GM23338 (cell line): Measurements from ENCODE around the gene TMEM107. TPM values are rescaled to one million over a fixed set of nuclear protein-coding genes. Genes with fewer than 3 reads are reported as not detected.

Source experiments
- ATAC-seq: fragments of 200-7000 bp; cut with Tn5 transposase; 3 replicates; pipeline ENCODE4 v1.9.1; 2020
- DNase-seq: peaks from one replicate; pipeline ENCODE4 v3.0.0-alpha.2; 2015; ENCODE audit warnings: low spot score
- H2AFZ ChIP-seq: fragments of 200-600 bp; sonication (generic); 2 replicates; pipeline ENCODE4 v1.8.0; 2016; ENCODE audit warnings: antibody characterized with exemption, mild to moderate bottlenecking, moderate library complexity
- H3F3A ChIP-seq: fragments of 200-600 bp; sonication (generic); replicated peaks from 2 replicates; pipeline ENCODE4 v1.8.0; 2017; ENCODE audit warnings: antibody characterized with exemption, mixed run types, low read depth
- H3K27ac ChIP-seq: fragments of 200-600 bp; sonication (generic); 2 replicates; pipeline ENCODE4 v1.6.1; 2016; ENCODE audit warnings: low read depth
- H3K27me3 ChIP-seq: fragments of 200-600 bp; sonication (generic); 2 replicates; pipeline ENCODE4 v1.8.0; 2016; ENCODE audit warnings: mild to moderate bottlenecking, mixed run types, moderate library complexity; ENCODE audit not compliant: insufficient read depth
- H3K36me3 ChIP-seq: fragments of 200-600 bp; sonication (generic); 2 replicates; pipeline ENCODE4 v1.8.0; 2016; ENCODE audit warnings: mild to moderate bottlenecking; ENCODE audit not compliant: insufficient read depth
- H3K4me1 ChIP-seq: fragments of 200-600 bp; sonication (generic); 2 replicates; pipeline ENCODE4 v1.8.0; 2016; ENCODE audit warnings: mild to moderate bottlenecking, moderate library complexity; ENCODE audit not compliant: insufficient read depth
- H3K4me2 ChIP-seq: fragments of 200-600 bp; sonication (generic); 2 replicates; pipeline ENCODE4 v1.7.1; 2017; ENCODE audit warnings: mixed run types
- H3K4me3 ChIP-seq: fragments of 200-600 bp; sonication (generic); 2 replicates; pipeline ENCODE4 v1.6.1; 2016; ENCODE audit warnings: mixed run types
- H3K79me2 ChIP-seq: fragments of 200-600 bp; sonication (generic); replicated peaks from 2 replicates; pipeline ENCODE4 v1.8.0; 2017; ENCODE audit warnings: mild to moderate bottlenecking; ENCODE audit not compliant: insufficient read depth
- H3K9me2 ChIP-seq: fragments of 200-600 bp; sonication (generic); 2 replicates; pipeline ENCODE4 v1.8.0; 2017; ENCODE audit not compliant: insufficient read depth
- H4K20me1 ChIP-seq: fragments of 200-600 bp; sonication (generic); replicated peaks from 2 replicates; pipeline ENCODE4 v1.8.0; 2017; ENCODE audit warnings: mild to moderate bottlenecking; ENCODE audit not compliant: insufficient read depth
- H3K27ac Mint-ChIP-seq: 2 replicates; pipeline ENCODE4 v1.8.0; 2020; ENCODE audit warnings: inconsistent platforms, mild to moderate bottlenecking, moderate library complexity, mixed read lengths
- H3K27me3 Mint-ChIP-seq: 3 replicates; pipeline ENCODE4 v1.8.0; 2022; ENCODE audit warnings: low read depth, mild to moderate bottlenecking, moderate library complexity, mixed read lengths, inconsistent platforms; ENCODE audit not compliant: insufficient read depth, poor library complexity
- H3K36me3 Mint-ChIP-seq: 3 replicates; pipeline ENCODE4 v1.8.0; 2021; ENCODE audit warnings: low read depth, mild to moderate bottlenecking, inconsistent platforms, moderate library complexity, mixed read lengths
- H3K4me1 Mint-ChIP-seq: 3 replicates; pipeline ENCODE4 v1.8.0; 2020; ENCODE audit warnings: mild to moderate bottlenecking, inconsistent platforms, mixed read lengths
- H3K4me3 Mint-ChIP-seq: 3 replicates; pipeline ENCODE4 v1.8.0; 2021; ENCODE audit warnings: moderate library complexity, mild to moderate bottlenecking, inconsistent platforms, mixed read lengths
- H3K9me3 Mint-ChIP-seq: 3 replicates; pipeline ENCODE4 v1.8.0; 2020; ENCODE audit warnings: moderate library complexity, mild to moderate bottlenecking, inconsistent platforms, mixed read lengths
- CREB1 ChIP-seq: fragments of 250-450 bp; sonication (Bioruptor Pico); IDR thresholded peaks from 2 replicates; pipeline ENCODE4 v1.5.0; 2020; ENCODE audit warnings: low read depth, mild to moderate bottlenecking, moderate library complexity
- EZH2 ChIP-seq: fragments of 200-600 bp; sonication (generic); IDR thresholded peaks from one replicate; pipeline ENCODE4 v1.8.0; 2017; ENCODE audit warnings: antibody characterized with exemption, mild to moderate bottlenecking, low read depth; ENCODE audit not compliant: unreplicated experiment
- EZH2phosphoT487 ChIP-seq: fragments of 200-600 bp; sonication (generic); IDR thresholded peaks from one replicate; pipeline ENCODE4 v1.8.1; 2018; ENCODE audit warnings: antibody characterized with exemption; ENCODE audit not compliant: unreplicated experiment
- JUNB ChIP-seq: IDR thresholded peaks from one replicate; pipeline ENCODE4 v1.6.1; 2016; ENCODE audit warnings: antibody characterized with exemption; ENCODE audit not compliant: unreplicated experiment
- NANOG ChIP-seq: IDR thresholded peaks from 2 replicates; pipeline ENCODE4 v1.6.1; 2016; ENCODE audit warnings: antibody characterized with exemption, borderline replicate concordance
- POLR2AphosphoS5 ChIP-seq: IDR thresholded peaks from 2 replicates; pipeline ENCODE4 v1.6.1; 2016; ENCODE audit warnings: antibody characterized with exemption, low read depth
- STAT1 ChIP-seq: IDR thresholded peaks from one replicate; pipeline ENCODE4 v1.6.1; 2016; ENCODE audit warnings: antibody characterized with exemption; ENCODE audit not compliant: unreplicated experiment
- ZNF114 ChIP-seq: fragments of 250-450 bp; sonication (Bioruptor Pico); IDR thresholded peaks from 2 replicates; pipeline ENCODE4 v1.5.0; 2020; ENCODE audit warnings: mild to moderate bottlenecking, moderate library complexity
- ZNF331 ChIP-seq: fragments of 250-450 bp; sonication (Bioruptor Pico); IDR thresholded peaks from 2 replicates; pipeline ENCODE4 v1.5.0; 2020; ENCODE audit warnings: low read depth, mild to moderate bottlenecking, moderate library complexity
- polyA plus RNA-seq: library from polyadenylated mRNA; unstranded; fragments of >200 nt; fragmentation: Nextera tagmentation; extraction: Ambion mirVana; gene quantifications from 2 replicates; pipeline ENCODE4 v1.2.1, GENCODE V29; 2016
- total RNA-seq: library from RNA; depleted of rRNA; stranded (reverse); fragments of >200 nt; shearing (Covaris generic); gene quantifications from 2 replicates; pipeline ENCODE4 v1.2.3, GENCODE V29; 2014
- TF ChIP-seq, protein P1 (sequence below): IDR thresholded peaks from 2 replicates; pipeline ENCODE4 v1.6.1; 2016; ENCODE audit warnings: antibody characterized with exemption
- TF ChIP-seq, protein P2 (sequence below): fragments of 250-450 bp; sonication (Bioruptor Pico); IDR thresholded peaks from 2 replicates; pipeline ENCODE4 v1.5.0; 2020; ENCODE audit warnings: mild to moderate bottlenecking, moderate library complexity

Gene TMEM107
- total and polyA plus RNA-seq, 2 experiments from 2014 or later, result 10.8 to 20.4 TPM

DNA sequence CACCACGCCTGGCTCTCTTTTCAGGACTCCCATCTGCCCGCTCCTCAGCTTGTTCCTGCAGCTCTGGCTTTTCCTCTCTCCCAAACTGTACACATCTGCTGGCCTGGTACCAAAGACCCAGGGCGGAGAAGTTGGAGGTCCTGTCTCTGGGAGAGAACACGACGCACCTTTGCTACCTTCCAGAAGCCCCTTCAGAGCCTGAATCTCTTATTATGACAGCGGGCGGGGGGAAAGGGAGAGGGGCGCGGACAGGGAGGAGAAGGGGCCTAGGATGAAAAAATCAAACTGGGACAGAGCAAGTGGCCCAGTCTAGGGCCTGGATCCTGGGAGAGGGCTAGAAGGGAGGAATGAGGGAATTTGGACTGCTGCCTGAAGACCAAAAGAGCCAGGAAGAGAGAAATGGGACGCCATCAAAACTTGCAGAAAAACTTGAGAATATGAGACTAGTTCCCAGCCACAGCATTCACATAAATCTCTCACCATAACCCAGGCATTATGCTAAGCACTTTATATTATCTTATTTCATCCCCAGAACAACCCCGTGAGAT, 21.5 kb downstream of the TMEM107 start:
- H3K4me3 Mint-ChIP-seq, result no peak overlapping the region; the same call in 2 of the 3 replicates
- peaks cover 30% of the 10 kb centered on the region for H3K4me1 ChIP-seq
- H3K27ac ChIP-seq, result peak overlapping the region; percentile 83
- no peaks in the 10 kb centered on the region; the same call in 1 of the 2 replicates for H4K20me1 ChIP-seq
- no peaks in the 10 kb centered on the region for H3K27me3 ChIP-seq
- H3F3A ChIP-seq, result peaks cover 38% of the 10 kb centered on the region; the same call in 1 of the 2 replicates
- H3K79me2 ChIP-seq, result peaks cover 6% of the 10 kb centered on the region; the same call in 1 of the 2 replicates
- no peaks in the 10 kb centered on the region for H3K9me2 ChIP-seq
- no peaks in the 10 kb centered on the region; the same call in 2 of the 3 replicates for H3K9me3 Mint-ChIP-seq
- H3K27me3 Mint-ChIP-seq, result peaks cover 32% of the 10 kb centered on the region
- no peaks in the 10 kb centered on the region for H3K36me3 ChIP-seq
- TF ChIP-seq NANOG (no peak), STAT1 (no peak), EZH2 (no peak), ZNF114 (CRISPR knock-in tag) (no peak), EZH2phosphoT487 (no peak), JUNB (no peak)
- TF ChIP-seq, protein P1, sequence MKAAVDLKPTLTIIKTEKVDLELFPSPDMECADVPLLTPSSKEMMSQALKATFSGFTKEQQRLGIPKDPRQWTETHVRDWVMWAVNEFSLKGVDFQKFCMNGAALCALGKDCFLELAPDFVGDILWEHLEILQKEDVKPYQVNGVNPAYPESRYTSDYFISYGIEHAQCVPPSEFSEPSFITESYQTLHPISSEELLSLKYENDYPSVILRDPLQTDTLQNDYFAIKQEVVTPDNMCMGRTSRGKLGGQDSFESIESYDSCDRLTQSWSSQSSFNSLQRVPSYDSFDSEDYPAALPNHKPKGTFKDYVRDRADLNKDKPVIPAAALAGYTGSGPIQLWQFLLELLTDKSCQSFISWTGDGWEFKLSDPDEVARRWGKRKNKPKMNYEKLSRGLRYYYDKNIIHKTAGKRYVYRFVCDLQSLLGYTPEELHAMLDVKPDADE, result no peak
- H3K4me3 ChIP-seq, result peak overlapping the region; percentile 67
- H2AFZ ChIP-seq, result no peak overlapping the region
- H3K36me3 Mint-ChIP-seq, result peaks cover 11% of the 10 kb centered on the region
- peak overlapping the region; percentile 98; the same call in 1 of the 2 replicates for H3K27ac Mint-ChIP-seq
- no peak for ATAC-seq
- DNase-seq, result no peak
- H3K4me1 Mint-ChIP-seq, result peaks cover 17% of the 10 kb centered on the region
- H3K4me2 ChIP-seq, result peak overlapping the region; percentile 100

DNA sequence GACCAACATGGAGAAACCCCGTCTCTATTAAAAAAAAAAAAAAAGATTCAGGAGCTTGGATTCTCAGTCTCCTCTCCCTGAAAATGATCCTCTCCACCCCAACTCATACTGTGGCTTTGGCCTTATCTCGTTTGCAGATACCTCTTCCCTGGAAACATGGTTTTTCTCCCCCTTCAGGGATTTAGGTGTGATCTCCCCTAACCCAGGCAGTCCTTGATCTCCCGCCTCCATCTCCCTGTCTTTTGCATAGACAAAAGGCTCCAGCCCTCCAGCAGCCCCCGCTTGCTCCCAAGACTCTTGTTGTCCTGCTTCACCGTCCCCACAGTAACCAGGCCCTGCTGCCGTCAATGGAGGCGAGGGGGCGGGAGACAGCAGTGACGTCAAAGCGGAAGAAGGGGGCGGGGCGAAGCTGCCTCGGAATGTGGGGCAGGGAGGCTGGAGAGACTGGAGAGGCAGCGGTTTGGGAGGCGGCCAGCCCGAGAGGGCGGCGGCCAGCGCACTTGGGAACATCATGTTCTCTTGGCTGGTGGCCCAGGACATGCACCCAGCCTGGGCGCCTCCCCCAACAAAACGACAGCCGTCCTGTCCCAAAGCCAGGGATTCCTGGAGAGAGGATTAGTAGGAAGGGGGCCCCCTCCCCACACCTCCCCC, 22.1 kb downstream of the TMEM107 start:
- Histone ChIP-seq H3F3A (peaks cover 38% of the 10 kb centered on the region; the same call in 1 of the 2 replicates), H2AFZ (no peak overlapping the region), H3K4me1 (peaks cover 30% of the 10 kb centered on the region), H3K4me2 (peak overlapping the region; percentile 100), H3K36me3 (no peaks in the 10 kb centered on the region), H4K20me1 (no peaks in the 10 kb centered on the region; the same call in 1 of the 2 replicates), H3K4me3 (peak overlapping the region; percentile 67), H3K79me2 (peaks cover 6% of the 10 kb centered on the region; the same call in 1 of the 2 replicates), H3K9me2 (no peaks in the 10 kb centered on the region), H3K27ac (peak overlapping the region; percentile 83), H3K27me3 (no peaks in the 10 kb centered on the region)
- peaks cover 32% of the 10 kb centered on the region for H3K27me3 Mint-ChIP-seq
- ATAC-seq, result peak; percentile 9
- H3K4me1 Mint-ChIP-seq, result peaks cover 17% of the 10 kb centered on the region
- H3K9me3 Mint-ChIP-seq, result no peaks in the 10 kb centered on the region; the same call in 2 of the 3 replicates
- H3K4me3 Mint-ChIP-seq, result no peak overlapping the region; the same call in 2 of the 3 replicates
- TF ChIP-seq, protein P2, sequence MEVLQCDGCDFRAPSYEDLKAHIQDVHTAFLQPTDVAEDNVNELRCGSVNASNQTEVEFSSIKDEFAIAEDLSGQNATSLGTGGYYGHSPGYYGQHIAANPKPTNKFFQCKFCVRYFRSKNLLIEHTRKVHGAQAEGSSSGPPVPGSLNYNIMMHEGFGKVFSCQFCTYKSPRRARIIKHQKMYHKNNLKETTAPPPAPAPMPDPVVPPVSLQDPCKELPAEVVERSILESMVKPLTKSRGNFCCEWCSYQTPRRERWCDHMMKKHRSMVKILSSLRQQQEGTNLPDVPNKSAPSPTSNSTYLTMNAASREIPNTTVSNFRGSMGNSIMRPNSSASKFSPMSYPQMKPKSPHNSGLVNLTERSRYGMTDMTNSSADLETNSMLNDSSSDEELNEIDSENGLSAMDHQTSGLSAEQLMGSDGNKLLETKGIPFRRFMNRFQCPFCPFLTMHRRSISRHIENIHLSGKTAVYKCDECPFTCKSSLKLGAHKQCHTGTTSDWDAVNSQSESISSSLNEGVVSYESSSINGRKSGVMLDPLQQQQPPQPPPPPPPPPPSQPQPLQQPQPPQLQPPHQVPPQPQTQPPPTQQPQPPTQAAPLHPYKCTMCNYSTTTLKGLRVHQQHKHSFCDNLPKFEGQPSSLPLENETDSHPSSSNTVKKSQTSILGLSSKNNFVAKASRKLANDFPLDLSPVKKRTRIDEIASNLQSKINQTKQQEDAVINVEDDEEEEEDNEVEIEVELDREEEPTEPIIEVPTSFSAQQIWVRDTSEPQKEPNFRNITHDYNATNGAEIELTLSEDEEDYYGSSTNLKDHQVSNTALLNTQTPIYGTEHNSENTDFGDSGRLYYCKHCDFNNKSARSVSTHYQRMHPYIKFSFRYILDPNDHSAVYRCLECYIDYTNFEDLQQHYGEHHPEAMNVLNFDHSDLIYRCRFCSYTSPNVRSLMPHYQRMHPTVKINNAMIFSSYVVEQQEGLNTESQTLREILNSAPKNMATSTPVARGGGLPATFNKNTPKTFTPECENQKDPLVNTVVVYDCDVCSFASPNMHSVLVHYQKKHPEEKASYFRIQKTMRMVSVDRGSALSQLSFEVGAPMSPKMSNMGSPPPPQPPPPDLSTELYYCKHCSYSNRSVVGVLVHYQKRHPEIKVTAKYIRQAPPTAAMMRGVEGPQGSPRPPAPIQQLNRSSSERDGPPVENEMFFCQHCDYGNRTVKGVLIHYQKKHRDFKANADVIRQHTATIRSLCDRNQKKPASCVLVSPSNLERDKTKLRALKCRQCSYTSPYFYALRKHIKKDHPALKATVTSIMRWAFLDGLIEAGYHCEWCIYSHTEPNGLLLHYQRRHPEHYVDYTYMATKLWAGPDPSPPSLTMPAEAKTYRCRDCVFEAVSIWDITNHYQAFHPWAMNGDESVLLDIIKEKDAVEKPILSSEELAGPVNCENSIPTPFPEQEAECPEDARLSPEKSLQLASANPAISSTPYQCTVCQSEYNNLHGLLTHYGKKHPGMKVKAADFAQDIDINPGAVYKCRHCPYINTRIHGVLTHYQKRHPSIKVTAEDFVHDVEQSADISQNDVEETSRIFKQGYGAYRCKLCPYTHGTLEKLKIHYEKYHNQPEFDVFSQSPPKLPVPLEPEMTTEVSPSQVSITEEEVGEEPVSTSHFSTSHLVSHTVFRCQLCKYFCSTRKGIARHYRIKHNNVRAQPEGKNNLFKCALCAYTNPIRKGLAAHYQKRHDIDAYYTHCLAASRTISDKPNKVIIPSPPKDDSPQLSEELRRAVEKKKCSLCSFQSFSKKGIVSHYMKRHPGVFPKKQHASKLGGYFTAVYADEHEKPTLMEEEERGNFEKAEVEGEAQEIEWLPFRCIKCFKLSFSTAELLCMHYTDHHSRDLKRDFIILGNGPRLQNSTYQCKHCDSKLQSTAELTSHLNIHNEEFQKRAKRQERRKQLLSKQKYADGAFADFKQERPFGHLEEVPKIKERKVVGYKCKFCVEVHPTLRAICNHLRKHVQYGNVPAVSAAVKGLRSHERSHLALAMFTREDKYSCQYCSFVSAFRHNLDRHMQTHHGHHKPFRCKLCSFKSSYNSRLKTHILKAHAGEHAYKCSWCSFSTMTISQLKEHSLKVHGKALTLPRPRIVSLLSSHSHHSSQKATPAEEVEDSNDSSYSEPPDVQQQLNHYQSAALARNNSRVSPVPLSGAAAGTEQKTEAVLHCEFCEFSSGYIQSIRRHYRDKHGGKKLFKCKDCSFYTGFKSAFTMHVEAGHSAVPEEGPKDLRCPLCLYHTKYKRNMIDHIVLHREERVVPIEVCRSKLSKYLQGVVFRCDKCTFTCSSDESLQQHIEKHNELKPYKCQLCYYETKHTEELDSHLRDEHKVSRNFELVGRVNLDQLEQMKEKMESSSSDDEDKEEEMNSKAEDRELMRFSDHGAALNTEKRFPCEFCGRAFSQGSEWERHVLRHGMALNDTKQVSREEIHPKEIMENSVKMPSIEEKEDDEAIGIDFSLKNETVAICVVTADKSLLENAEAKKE (CRISPR knock-in tag), result no peak
- TF ChIP-seq JUNB (no peak), CREB1 (CRISPR knock-in tag) (peak; percentile 93), ZNF331 (CRISPR knock-in tag) (no peak), NANOG (no peak), POLR2AphosphoS5 (peak; percentile 69)
- peak overlapping the region; percentile 98 for H3K27ac Mint-ChIP-seq
- H3K36me3 Mint-ChIP-seq, result peaks cover 11% of the 10 kb centered on the region
- DNase-seq, result peak; percentile 96
